GM18870 (cell line): Measurements from ENCODE around the gene GLT6D1.
"Not testable (repeated sequence)": the region's sequence is repeated elsewhere in the genome, so short reads cannot be mapped to it uniquely, and the experiment has no call there.

ENCODE experiments used
- ATAC-seq: cut with Tn5 transposase; IDR thresholded peaks from one replicate; pipeline ENCODE4 v1.9.1; 2021; ENCODE audit warnings: moderate library complexity; ENCODE audit not compliant: unreplicated experiment

Gene GLT6D1

GRCh38 chr9:135665795-135666189, 26.5 kb upstream of the GLT6D1 start:
- no peak for ATAC-seq

DNA sequence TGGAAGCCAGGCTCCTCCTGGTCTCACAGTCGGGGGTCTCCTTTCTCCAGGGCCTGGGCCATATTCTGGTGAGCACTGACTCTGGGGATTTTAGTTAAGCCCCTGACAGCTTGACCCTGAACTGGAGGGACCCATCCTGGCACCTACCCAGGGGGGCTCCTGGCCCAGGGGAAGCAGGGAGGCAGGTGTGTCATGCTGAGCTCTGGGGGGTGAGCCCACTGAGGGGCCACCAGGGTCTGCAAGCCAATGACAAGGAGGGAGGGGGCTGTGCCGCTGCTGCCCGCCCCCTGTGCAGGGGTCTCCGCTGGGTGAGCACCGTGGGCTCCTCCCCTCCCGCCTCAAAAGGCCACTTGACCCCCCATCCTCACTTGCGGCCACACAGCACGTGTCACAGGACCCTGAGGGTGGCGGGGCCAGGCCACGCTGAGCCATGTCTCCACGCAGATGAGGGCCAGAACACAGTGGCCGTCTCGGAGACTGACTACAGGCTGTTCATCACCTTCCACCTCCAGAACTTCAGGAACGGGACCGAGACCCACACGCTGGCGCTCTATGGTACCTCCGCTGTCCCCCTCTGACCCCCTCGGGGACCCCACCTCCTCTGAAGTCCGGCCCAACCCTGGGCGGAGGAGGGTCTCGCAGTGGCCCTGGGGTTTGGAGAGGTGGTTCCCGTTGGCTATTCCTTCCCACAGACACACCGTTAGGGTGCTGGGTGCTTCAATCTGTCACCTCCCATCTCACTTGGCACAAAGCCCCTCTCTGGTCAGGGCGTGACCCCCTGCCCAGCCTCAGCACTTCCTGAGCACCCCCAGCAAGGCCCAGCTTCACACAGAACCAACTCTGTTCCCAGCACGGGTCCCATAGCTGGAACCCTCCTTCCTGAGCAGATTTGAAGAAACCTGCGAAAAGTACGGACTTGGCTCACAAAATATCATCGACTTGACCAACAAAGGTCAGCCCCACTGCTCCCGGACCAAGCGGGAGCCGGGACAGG, 25.8 kb upstream of the GLT6D1 start:
- ATAC-seq = no peak

- no peak for ATAC-seq
Observed at GRCh38 chr9:135664266-135664665, 24.9 kb upstream of the GLT6D1 start.

DNA sequence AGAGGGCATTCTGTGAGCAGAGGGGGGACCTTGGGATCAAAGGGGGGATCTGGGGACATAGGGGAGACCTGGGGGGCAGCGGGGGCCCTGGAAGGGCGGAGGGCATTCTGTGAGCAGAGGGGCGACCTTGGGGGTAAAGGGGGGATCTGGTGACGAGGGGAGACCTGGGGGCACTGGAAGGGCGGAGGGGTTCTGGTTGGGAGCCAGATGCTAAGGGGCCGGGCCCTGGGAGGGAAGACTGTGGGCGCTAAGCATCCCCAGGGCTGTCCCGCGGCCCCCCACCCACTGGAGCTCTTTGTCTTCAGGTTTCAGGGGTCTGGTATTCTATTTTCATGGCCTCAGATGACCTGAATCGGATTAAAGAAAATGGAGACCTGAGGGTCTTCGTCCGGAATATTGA, 24.5 kb upstream of the GLT6D1 start:
- ATAC-seq = no peak

GRCh38 chr9:135663451-135663770, 24.1 kb upstream of the GLT6D1 start:
- no peak for ATAC-seq

DNA sequence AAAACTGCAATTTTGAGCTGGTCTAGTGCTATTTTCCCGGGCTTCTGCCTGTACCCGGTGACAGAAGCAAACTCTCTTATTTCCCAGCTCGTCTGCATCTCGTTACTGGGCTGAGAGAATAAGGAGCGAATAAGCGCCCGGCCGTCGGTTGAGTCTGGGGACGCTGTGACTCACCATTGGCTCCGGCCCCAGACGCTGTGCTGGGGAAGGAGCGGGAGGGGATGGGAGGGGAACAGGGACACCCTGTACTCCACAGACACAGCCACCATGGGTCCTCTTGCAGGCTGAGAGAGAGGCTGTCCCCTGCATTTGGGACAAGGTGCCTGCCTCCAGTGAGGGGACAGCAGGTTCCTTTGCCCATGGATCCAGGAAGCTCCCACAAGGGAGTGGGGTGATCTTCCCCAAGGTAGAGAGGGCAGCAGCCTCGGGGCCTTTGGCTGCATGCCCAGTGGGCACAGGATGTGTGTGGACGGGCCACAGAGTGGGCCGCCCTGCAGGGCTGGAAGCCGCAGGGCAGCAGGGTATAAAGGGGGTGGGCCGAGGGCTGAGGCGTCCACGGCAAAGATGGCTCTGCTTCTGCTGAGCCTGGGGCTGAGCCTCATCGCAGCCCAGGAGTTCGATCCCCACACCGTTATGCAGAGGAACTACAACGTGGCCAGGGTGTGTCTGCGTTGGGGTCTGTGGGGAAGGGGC, 23.6 kb upstream of the GLT6D1 start, which contains the start of gene LCN9:
Gene LCN9 (plus strand): TSS at position 552 of the 693 bp plus-strand sequence. CDS start 13 bp downstream, at position 565.
- no peak for ATAC-seq

DNA sequence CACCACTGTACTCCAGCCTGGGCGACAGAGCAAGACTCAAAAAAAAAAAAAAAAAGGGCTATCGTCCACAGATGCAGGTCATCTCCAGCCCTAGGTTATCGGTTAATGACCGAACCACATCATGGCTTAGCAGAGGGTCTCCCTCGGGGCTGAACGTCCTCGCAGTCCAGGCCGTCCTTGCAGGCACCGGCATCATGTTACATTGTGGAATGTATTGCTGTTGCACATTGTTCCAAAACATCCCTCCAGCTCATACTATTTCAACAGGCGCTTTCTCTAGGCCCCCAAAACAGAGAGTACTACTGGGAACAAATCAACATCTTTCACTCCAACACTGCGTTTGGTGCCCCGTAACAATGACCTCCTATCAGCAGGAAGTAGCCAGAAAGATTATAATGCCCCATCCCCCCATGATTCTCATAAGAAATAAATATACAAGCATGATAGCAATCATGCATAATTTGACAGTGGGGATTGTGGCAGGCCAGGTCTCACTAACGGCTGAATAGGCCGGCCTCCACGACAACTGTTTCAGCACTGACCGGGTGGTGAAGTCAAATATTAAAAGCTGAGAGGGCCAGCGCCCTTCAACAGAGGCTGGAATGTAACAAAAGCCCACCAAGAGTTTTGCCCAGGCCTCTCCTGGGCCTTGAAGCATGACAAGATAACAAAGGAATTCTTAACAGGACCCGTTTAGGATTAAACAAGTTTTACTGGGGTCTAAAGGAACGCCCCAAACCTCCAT, 22.6 kb upstream of the GLT6D1 start:
- no peak for ATAC-seq

DNA sequence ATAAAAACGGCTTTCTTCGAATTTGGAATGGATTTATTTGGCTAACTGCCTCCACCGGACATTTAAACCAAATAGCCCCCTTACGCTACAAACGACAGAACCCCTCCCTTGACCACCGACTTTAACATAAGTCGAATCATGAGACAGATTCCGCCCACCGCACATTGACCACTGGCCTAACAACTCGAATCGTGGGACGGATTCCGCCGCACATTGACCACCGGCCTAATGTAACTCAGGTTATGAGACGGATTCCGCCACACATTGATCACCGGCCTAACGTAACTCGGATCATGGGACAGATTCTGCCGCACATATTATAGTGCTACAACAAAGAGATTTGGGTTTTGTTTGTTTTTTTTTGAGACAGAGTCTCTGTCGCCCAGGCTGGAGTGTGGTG, 21.1 kb upstream of the GLT6D1 start:
- no peak for ATAC-seq

DNA sequence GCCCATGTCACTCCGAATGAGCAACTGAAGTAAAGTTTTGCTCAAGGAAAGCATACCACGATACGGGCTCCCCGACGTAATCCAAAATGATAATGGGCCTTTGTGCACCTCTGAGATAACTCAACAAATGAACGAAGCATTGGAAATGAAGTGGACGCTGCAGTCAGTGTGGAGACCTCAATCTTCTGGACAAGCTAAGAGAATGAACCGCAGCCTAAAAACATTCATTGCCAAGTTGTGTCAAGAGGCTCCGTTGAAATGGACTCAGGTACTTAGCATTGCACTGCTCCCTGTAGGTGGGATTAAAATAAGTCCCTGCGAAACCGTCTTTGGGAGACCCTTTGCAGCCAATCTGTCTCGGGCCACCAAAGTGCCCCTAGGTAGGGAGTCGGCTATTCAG, 19.9 kb upstream of the GLT6D1 start:
- ATAC-seq = no peak

GRCh38 chr9:135657416-135657815, 18.1 kb upstream of the GLT6D1 start:
- ATAC-seq = no peak

- no peak for ATAC-seq
Observed at GRCh38 chr9:135655317-135655716, 16.0 kb upstream of the GLT6D1 start.

GRCh38 chr9:135650408-135650807, 11.1 kb upstream of the GLT6D1 start:
- no peak for ATAC-seq

DNA sequence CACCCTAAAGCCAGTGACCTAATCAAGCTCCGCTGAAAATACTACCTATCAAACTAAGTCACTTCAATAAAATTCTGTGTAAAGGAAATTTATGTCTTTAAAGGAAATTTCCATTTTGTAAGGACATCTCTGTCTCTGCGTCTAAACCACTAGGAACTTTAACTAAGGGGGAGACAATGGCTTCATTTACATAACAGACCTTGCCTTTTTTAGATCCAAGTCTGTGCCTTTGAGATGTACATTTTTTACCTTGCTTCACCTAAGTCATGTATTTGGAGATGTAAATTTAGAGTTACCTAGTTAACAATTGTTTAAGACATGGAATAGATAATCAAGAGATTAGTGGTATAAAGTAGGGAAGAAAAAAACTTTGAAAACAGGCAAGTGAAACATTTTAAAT, 10.2 kb upstream of the GLT6D1 start:
- no peak for ATAC-seq

- ATAC-seq = no peak
Observed at GRCh38 chr9:135648494-135649410, 9.4 kb upstream of the GLT6D1 start.

GRCh38 chr9:135647884-135648283, 8.5 kb upstream of the GLT6D1 start:
- no peak for ATAC-seq

- ATAC-seq = no peak
Observed at GRCh38 chr9:135644631-135645218, 5.4 kb upstream of the GLT6D1 start.

DNA sequence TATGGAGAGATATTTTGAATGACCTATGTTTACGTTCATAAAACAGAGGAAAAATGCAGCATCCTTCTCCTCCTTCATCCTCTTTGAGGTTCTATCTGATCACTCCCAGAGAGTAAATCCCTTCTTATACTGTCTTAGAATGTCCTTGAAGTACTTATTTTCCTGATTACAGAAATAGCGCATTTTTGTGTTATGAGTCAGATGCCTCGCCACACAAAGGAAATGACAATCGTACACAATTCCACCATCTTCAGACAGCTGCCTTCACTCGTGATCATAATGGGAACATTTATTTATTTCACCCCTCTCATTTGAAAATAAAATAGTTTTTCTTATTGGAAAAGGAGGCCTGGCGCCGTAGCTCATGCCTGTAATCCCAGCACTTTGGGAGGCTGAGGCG, 2.4 kb upstream of the GLT6D1 start:
- no peak for ATAC-seq

DNA sequence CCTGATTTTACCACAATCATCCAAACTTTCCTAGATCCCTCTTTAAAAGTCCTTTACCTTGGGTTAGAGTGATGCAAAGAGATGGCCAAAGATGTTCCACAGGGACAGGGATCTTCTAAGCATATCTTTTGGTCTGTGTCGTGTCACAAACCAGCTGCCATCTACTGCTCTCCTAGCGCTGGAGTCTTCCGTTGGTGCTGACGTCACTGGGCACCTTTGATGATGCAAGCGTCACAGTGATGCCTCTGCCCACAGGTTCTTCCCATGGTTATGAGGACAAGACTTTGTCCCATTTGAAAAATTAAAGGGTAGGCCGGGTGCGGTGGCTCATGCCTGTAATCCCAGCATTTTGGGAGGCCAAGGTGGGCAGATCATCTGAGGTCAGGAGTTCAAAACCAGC, 1.7 kb upstream of the GLT6D1 start:
- ATAC-seq = no peak

DNA sequence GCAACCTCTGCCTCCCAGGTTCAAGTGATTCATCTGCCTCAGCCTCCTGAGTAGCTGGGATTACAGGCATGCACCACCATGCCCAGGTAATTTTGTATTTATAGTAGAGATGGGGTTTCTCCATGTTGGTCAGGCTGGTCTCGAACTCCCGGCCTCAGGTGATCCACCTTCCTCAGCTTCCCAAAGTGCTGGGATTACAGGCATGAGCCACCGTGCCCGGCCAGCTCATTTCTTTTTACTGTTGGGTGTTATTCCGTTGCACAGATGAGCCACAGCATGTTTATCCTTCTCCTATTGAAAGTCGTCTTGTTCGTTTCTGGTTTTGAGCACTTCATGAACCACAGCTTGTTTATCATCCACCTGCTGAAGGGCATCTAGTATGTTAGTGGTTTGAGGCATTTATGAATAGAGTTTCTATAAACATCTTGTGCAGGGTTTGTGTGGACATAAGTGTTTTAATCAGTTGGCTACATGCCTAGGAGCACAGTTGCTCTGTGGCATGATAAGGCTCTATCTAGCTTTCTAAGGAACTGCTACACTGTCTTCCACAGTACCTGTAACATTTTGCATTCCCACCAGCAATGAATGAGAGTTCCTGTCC, 2.3 kb downstream of the GLT6D1 start:
- not testable (repeated sequence) for ATAC-seq

DNA sequence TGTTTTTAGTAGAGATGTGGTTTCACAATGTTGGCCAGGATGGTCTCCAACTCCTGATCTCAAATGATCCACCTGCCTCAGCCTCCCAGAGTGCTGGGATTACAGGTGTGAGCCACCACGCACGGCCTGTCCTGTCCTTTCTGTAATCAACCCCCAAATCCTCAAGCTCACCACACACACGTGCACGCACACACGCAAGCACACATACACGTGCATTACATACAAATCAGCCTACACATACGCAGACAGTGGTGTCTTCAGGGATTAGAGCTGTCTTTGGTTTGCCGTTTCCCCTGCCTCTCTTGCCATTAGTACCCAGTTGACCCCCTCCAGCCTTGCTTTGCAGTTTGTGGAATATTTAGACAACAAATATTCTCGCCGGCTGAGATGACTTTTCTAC, 6.5 kb downstream of the GLT6D1 start:
- no peak for ATAC-seq
